T-helper 17 cell (primary cell): ENCODE data around the gene TBC1D21. TPM values are rescaled to one million over a fixed set of nuclear protein-coding genes. Genes with fewer than 3 reads are reported as not detected.

Source experiments
- ATAC-seq: fragments of 150-1000 bp; cut with Tn5 transposase; 2 replicates; pipeline ENCODE4 v1.10.0; 2021; ENCODE audit warnings: mild to moderate bottlenecking, moderate library complexity
- DNase-seq, 3 donors: peaks; one replicate each; pipeline versions ENCODE4 v3.0.0 to v3.0.0-alpha.2; 2020 to 2021
- H3K9me3 ChIP-seq: one replicate; pipeline ENCODE4 v1.7.0; 2013; ENCODE audit warnings: low read length, mild to moderate bottlenecking; ENCODE audit not compliant: control insufficient read depth, poor library complexity, severe bottlenecking
- H3K27ac Mint-ChIP-seq: one replicate; pipeline ENCODE4 v1.8.0; 2022; ENCODE audit warnings: mild to moderate bottlenecking, moderate library complexity, mixed read lengths
- H3K27me3 Mint-ChIP-seq: one replicate; pipeline ENCODE4 v1.8.0; 2022; ENCODE audit warnings: mixed read lengths
- H3K36me3 Mint-ChIP-seq: one replicate; pipeline ENCODE4 v1.8.0; 2022; ENCODE audit warnings: low read depth, mixed read lengths
- H3K4me1 Mint-ChIP-seq: one replicate; pipeline ENCODE4 v1.8.0; 2022; ENCODE audit warnings: mild to moderate bottlenecking, mixed read lengths
- H3K4me3 Mint-ChIP-seq: one replicate; pipeline ENCODE4 v1.8.0; 2022; ENCODE audit warnings: mild to moderate bottlenecking, moderate library complexity, mixed read lengths
- total RNA-seq, 4 donors: library from RNA in 2 of 4; stranded (reverse) in 2 of 4; gene quantifications; one replicate each; pipeline ENCODE4 v1.2.3 and lab custom pipeline; 2022 to 2026

Gene TBC1D21
- total RNA-seq, 2 donors from 2014 or later = not detected

DNA sequence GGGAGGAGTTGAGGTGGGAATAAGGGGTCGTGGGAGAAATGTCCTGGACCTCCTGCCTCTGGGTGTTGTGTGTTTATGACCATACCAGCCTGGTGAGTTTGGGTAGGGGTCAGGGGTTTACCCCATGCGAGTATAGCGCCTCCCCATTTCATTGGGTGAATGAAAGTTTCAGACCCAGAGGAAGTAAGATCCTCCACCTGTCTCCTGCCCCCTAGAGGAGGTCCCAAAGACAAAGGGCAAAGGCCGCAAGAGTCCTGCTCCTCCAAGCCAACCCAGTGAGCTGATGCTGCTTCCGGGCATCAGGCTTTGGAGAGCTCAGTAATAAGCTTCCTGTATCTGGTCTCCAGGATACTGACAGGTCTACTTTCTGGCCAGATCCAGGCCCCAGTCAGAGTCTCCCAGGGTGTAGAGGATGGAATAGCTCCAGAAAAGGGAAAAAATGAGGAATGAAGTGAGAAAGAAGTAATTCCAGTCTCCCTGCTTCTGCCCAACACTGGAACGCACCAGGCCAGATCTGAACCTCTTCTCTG lies 6.4 kb upstream of the TBC1D21 start:
- Mint-ChIP-seq H3K4me3 (no peak overlapping the region), H3K4me1 (peaks cover 2% of the 10 kb centered on the region), H3K36me3 (no peaks in the 10 kb centered on the region), H3K27ac (no peak overlapping the region), H3K27me3 (peaks cover 75% of the 10 kb centered on the region)
- DNase-seq (no peak), ATAC-seq (no peak)
- no peaks in the 10 kb centered on the region for H3K9me3 ChIP-seq

DNA sequence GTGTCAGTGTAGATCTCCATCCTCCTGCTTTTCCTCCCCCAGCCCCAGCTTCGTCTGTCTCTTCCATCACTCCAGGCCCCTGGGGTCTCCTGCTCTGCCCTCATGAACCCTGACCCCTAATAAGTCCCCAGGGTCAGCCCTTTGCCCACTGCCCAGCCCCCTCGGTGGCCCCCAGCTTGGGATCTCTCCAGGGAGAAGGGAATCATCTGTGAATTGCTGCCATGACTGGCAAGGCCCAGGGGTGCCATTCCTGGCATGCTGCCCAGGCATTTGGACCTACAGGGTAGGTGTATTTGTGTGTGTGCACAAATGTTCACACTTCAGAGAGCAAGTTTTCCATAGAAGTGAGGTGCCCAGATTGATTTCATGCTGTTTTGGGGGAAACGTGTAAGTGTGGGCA lies 5.9 kb upstream of the TBC1D21 start:
- no peaks in the 10 kb centered on the region for H3K36me3 Mint-ChIP-seq
- no peak for DNase-seq
- peaks cover 75% of the 10 kb centered on the region for H3K27me3 Mint-ChIP-seq
- H3K9me3 ChIP-seq = no peaks in the 10 kb centered on the region
- peaks cover 2% of the 10 kb centered on the region for H3K4me1 Mint-ChIP-seq
- H3K27ac Mint-ChIP-seq = no peak overlapping the region
- no peak overlapping the region for H3K4me3 Mint-ChIP-seq
- no peak for ATAC-seq

GRCh38 chr15:73867956-73868355 lies 5.4 kb upstream of the TBC1D21 start:
- ATAC-seq (no peak), DNase-seq (no peak)
- Mint-ChIP-seq H3K4me3 (no peak overlapping the region), H3K27ac (no peak overlapping the region), H3K27me3 (peaks cover 76% of the 10 kb centered on the region), H3K4me1 (peaks cover 2% of the 10 kb centered on the region), H3K36me3 (no peaks in the 10 kb centered on the region)
- H3K9me3 ChIP-seq = no peaks in the 10 kb centered on the region

DNA sequence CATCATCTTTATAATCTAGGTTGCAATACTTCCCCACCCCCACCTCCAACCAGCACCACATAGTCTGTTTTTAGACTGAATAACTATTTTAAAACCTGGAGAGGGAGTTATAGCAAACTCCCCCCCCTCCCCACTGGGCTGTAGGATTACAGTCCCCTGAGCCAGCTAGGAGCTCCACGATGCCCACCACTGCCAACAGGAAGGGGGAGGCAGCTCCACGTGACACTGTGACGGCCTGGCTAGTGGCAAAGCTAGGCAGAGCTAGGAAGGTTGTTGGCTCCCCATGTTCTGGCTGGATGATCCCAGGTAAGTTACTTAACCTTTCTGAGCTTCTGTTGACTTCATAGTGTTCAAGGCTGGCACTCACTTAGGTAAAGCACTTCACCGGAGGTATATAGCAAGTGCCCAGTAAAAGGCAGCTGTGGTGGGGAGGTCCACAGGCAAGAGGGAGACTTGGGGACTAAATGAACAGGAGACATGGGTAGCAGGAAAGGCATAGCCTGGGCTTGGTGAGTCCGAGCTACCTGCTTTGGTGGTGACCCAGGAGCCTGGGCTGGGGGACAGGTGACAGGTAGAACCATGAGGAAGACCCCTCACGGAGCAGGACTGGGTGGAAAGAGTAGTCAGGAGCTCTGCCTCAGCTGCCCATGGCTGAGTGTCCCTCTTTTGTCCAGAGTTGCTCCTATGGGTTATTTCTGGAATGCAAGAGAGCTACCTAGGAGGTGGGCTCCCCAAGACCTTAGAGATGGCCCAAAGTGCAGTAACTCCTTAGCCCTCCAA lies 4.0 kb upstream of the TBC1D21 start:
- Mint-ChIP-seq H3K4me3 (no peak overlapping the region), H3K4me1 (peaks cover 2% of the 10 kb centered on the region), H3K27me3 (peaks cover 82% of the 10 kb centered on the region), H3K36me3 (no peaks in the 10 kb centered on the region), H3K27ac (no peak overlapping the region)
- DNase-seq (no peak), ATAC-seq (no peak)
- no peaks in the 10 kb centered on the region for H3K9me3 ChIP-seq

DNA sequence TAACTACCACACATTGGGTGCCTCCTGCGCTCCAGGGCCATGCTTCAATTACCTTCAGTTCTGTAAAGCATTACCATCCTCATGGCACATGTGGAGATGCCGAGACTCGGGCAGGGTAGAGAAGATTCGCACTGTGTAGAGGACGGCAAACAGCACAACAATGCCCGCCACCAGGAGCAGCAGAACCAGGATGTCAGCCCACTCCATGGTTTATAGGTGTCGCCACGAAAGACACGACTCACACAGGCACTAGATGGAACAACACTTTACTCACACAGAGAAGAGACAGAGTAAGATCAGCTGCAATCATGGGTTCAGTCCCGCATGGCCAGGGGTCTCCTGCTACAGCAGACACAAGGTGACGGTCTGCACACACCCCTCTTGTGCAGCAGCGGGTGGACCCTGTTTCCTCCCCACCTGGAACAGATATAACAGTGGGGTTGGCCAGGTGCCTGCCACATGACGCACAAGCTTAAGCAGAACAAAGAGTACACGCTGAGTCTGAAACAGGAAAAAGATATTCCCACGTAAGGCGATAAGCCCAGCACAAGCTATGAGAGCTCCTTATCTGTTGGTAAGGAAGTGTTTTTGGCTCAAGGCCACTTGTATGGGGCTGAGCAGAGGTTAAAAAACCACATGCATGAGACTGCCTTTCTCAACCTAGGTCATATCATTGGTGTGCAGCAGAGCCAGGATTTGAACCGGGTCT lies 2.5 kb upstream of the TBC1D21 start:
- ATAC-seq (no peak), DNase-seq (no peak)
- H3K27me3 Mint-ChIP-seq = peaks cover 81% of the 10 kb centered on the region
- no peak overlapping the region for H3K4me3 Mint-ChIP-seq
- no peaks in the 10 kb centered on the region for H3K9me3 ChIP-seq
- H3K36me3 Mint-ChIP-seq = peaks cover under 1% of the 10 kb centered on the region
- H3K4me1 Mint-ChIP-seq = peaks cover 2% of the 10 kb centered on the region
- H3K27ac Mint-ChIP-seq = no peak overlapping the region

DNA sequence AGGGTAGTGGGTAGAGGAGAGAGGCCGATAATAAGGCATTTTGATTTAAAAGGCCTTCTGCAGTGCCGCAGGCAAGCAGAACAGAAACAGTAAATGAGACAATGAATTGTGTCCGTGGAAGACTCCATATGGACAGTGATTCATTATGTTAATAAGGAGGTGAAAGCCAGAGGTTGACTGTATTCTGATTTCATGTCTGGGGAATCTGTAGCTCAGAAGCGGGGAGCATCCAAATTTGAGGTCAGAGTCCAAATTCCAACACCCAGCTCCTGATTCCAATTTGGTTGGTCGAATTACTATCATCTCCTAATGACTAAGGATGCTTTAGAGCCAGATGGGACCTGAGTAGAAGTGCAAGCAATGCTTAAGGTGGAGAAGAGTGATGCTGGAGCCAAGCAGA lies 1.0 kb upstream of the TBC1D21 start:
- H3K27me3 Mint-ChIP-seq = peaks cover 70% of the 10 kb centered on the region
- ATAC-seq (no peak), DNase-seq (no peak)
- no peaks in the 10 kb centered on the region for H3K4me1 Mint-ChIP-seq
- no peak overlapping the region for H3K4me3 Mint-ChIP-seq
- H3K9me3 ChIP-seq = no peaks in the 10 kb centered on the region
- peaks cover 2% of the 10 kb centered on the region for H3K36me3 Mint-ChIP-seq
- no peak overlapping the region for H3K27ac Mint-ChIP-seq

GRCh38 chr15:73873889-73874511 lies 636 bp downstream of the TBC1D21 start:
- H3K9me3 ChIP-seq = no peaks in the 10 kb centered on the region
- ATAC-seq = peak; percentile 41
- Mint-ChIP-seq H3K4me3 (no peak overlapping the region), H3K27me3 (peaks cover 55% of the 10 kb centered on the region), H3K36me3 (peaks cover 2% of the 10 kb centered on the region), H3K4me1 (no peaks in the 10 kb centered on the region), H3K27ac (no peak overlapping the region)
- peak in 1 of 3 donors; percentile 14 for DNase-seq

GRCh38 chr15:73879426-73879825 lies 6.1 kb downstream of the TBC1D21 start:
- H3K36me3 Mint-ChIP-seq = peaks cover 2% of the 10 kb centered on the region
- no peak overlapping the region for H3K27ac Mint-ChIP-seq
- H3K4me1 Mint-ChIP-seq = peaks cover 4% of the 10 kb centered on the region
- no peak overlapping the region for H3K4me3 Mint-ChIP-seq
- ATAC-seq (no peak), DNase-seq (no peak)
- H3K9me3 ChIP-seq = no peaks in the 10 kb centered on the region
- peaks cover 28% of the 10 kb centered on the region for H3K27me3 Mint-ChIP-seq

- peaks cover 2% of the 10 kb centered on the region for H3K36me3 Mint-ChIP-seq
- DNase-seq = no peak
- no peak for ATAC-seq
- H3K27me3 Mint-ChIP-seq = peaks cover 34% of the 10 kb centered on the region
- no peak overlapping the region for H3K4me3 Mint-ChIP-seq
- H3K4me1 Mint-ChIP-seq = peaks cover 4% of the 10 kb centered on the region
- no peaks in the 10 kb centered on the region for H3K9me3 ChIP-seq
- H3K27ac Mint-ChIP-seq = no peak overlapping the region
Measured at GRCh38 chr15:73881579-73882320, 8.4 kb downstream of the TBC1D21 start.

- DNase-seq (no peak), ATAC-seq (no peak)
- H3K27ac Mint-ChIP-seq = no peak overlapping the region
- H3K4me1 Mint-ChIP-seq = peaks cover 4% of the 10 kb centered on the region
- H3K27me3 Mint-ChIP-seq = peaks cover 34% of the 10 kb centered on the region
- H3K9me3 ChIP-seq = no peaks in the 10 kb centered on the region
- peaks cover 2% of the 10 kb centered on the region for H3K36me3 Mint-ChIP-seq
- no peak overlapping the region for H3K4me3 Mint-ChIP-seq
Measured at GRCh38 chr15:73882761-73883419, 9.5 kb downstream of the TBC1D21 start.

DNA sequence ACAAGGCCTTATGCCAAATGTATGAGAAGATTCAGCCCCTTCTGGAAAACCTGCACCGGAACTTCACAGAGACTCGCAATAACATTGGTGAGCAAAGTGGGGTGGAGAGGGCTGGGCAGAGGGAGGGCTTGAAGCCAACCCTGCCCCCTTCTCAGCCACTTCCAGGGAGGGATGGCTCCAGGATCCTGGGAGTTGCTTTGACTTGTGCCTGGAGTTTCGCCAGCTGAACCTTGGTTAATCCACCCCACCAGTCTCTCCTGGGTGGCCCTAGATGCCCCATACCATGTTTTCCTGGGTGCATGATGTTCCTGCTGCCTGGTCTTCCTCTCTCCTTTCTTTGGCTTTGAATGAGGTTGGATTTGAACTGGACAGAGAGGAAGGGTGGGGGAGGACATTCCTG lies 10.8 kb downstream of the TBC1D21 start:
- no peaks in the 10 kb centered on the region for H3K9me3 ChIP-seq
- peaks cover 6% of the 10 kb centered on the region for H3K4me1 Mint-ChIP-seq
- H3K36me3 Mint-ChIP-seq = peaks cover 2% of the 10 kb centered on the region
- no peak overlapping the region for H3K27ac Mint-ChIP-seq
- H3K4me3 Mint-ChIP-seq = no peak overlapping the region
- DNase-seq (no peak), ATAC-seq (no peak)
- peaks cover 42% of the 10 kb centered on the region for H3K27me3 Mint-ChIP-seq

DNA sequence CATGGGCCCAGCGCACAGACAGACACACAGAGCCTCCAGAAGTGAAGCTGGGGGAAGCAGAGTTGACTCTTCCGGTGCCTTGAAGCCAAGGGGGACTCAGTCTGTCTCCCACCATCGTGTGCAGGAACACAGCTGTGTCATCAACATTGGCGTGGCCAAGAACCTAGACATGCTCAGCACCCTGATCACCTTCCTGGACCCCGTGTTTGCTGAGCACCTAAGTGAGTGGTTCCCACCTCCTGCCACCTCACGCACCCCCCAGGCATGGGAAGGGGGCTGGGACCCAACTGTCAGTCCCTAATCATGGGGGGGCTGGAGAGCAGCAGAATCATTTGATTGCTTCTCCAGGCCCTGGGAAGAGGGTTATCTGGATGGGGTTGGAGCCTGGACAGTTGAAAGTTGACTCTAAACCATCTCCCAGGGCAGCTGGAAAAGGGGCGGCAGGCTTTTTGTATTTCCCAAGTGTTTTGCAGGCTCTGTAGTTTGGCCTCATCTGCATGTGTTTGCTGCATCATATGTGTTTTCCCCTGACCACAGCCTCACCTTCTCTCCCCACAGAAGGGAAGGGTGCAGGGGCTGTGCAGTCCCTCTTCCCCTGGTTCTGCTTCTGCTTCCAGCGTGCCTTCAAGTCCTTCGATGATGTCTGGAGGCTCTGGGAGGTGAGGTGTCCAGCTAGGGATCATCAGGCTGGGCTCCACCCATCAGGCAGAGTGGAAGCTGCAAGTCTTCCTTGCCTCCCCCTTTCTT lies 12.8 kb downstream of the TBC1D21 start:
- H3K27ac Mint-ChIP-seq = no peak overlapping the region

More for the DNA sequence above, 12.8 kb downstream of the TBC1D21 start:
- no peak for ATAC-seq
- peaks cover 2% of the 10 kb centered on the region for H3K36me3 Mint-ChIP-seq
- H3K9me3 ChIP-seq = no peaks in the 10 kb centered on the region
- DNase-seq = no peak
- H3K4me3 Mint-ChIP-seq = no peak overlapping the region
- peaks cover 55% of the 10 kb centered on the region for H3K27me3 Mint-ChIP-seq
- peaks cover 6% of the 10 kb centered on the region for H3K4me1 Mint-ChIP-seq
